ENCODE measurements around the gene DNAJC4. TPM values are rescaled to one million over a fixed set of nuclear protein-coding genes. Genes with fewer than 3 reads are reported as not detected.

Gene DNAJC4
- total and polyA plus RNA-seq, 2 of the 8 experiments (the other 6 are each of a cell fraction or from before 2014, with no cell fraction given) = 14.6 to 31.0 TPM

DNA sequence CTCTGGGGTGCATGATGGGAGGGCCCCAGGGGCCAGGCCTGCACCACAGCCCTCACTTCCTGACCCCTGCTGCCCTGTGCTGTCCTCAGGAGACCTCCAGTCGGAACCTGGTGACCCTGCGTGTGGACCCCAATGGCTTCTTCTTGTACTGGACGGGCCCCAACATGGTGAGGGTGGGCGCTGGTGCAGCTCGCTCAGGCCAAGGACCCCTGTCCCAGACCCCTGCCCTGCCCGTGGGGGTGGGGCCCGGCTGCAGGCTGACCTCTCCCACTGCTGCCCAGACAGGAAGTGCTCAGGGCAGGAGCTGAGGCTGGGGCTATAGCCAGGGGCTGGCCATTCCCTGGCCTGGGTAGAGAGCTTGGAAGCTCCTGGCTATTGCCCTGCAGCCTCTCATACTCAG is 24.0 kb downstream of the DNAJC4 start (continued):
- TF ChIP-seq CBX8 (IDR thresholded peaks at IDR 0.05; ENCODE audit: borderline replicate concordance, low read depth, low read length) = no peak

Data from H1 (cell line).